GM12878 (cell line): ENCODE data around the gene HMGCS1. TPM values are rescaled to one million over a fixed set of nuclear protein-coding genes. Genes with fewer than 3 reads are reported as not detected.
"Not testable (repeated sequence)": the region's sequence is repeated elsewhere in the genome, so short reads cannot be mapped to it uniquely, and the experiment has no call there.

Experiments
- ATAC-seq: fragments of 200-7000 bp; cut with Tn5 transposase; 3 replicates; pipeline ENCODE4 v1.9.1; 2020; ENCODE audit warnings: mild to moderate bottlenecking, moderate library complexity
- BruUV-seq: library from RNA; stranded (reverse); fragments of 400-500 nt; replicated peaks from 2 replicates; lab custom pipeline; 2021; lab: Mats Ljungman, UMichigan
- CTCF ChIA-PET: fragments of 300-600 bp; sonication (Branson Sonifier 250); formaldehyde crosslinking; extraction: SDS; loops from one replicate; lab custom pipeline; 2021; ENCODE audit warnings: inconsistent platforms; lab: Yijun Ruan, JAX
- POLR2A ChIA-PET: fragments of 350-600 bp; formaldehyde crosslinking; extraction: SDS; loops from one replicate; lab custom pipeline; 2021; ENCODE audit warnings: inconsistent platforms; lab: Charles Lee
- RAD21 ChIA-PET: fragments of 300-600 bp; sonication (Branson Sonifier 250); formaldehyde crosslinking; loops from one replicate; lab custom pipeline; 2023; ENCODE audit warnings: antibody characterized with exemption; ENCODE audit not compliant: unreplicated experiment; lab: Charles Lee
- SMC1A ChIA-PET: fragments of 300-600 bp; sonication (Branson Sonifier 250); formaldehyde crosslinking; loops from one replicate; lab custom pipeline; 2023; ENCODE audit not compliant: unreplicated experiment, uncharacterized antibody; lab: Charles Lee
- DNase-seq: peaks from one replicate; pipeline ENCODE4 v3.0.0-alpha.2; 2011; ENCODE audit warnings: low read depth, low spot score
- FAIRE-seq: peaks from 3 replicates; lab custom pipeline; 2011; peaks lifted over from hg19 to GRCh38; lab: Jason Lieb, UNC
- H2AFZ ChIP-seq: 2 replicates; pipeline ENCODE4 v1.6.0; 2011; ENCODE audit warnings: low read depth, low read length, control low read depth; ENCODE audit not compliant: control insufficient read depth
- H3K27ac ChIP-seq: 2 replicates; pipeline ENCODE4 v1.5.1; 2011; ENCODE audit warnings: control low read depth; ENCODE audit not compliant: control insufficient read depth, insufficient read depth
- H3K27me3 ChIP-seq, 2 experiments: replicated peaks in 1 of 2; 2 replicates each; pipeline versions ENCODE4 v1.6.0 to v1.6.1; 2011; ENCODE audit warnings: low read length in 1 of 2; ENCODE audit not compliant: control insufficient read depth in 2 of 2, insufficient read depth in 2 of 2
- H3K36me3 ChIP-seq, 2 experiments: 2 replicates each; pipeline ENCODE4 v1.5.1; 2011; ENCODE audit warnings: low read length in 1 of 2; ENCODE audit not compliant: control insufficient read depth in 2 of 2, insufficient read depth in 2 of 2
- H3K4me1 ChIP-seq: 2 replicates; pipeline ENCODE4 v1.6.1; 2011; ENCODE audit warnings: mild to moderate bottlenecking, low read length, moderate library complexity, mixed read lengths; ENCODE audit not compliant: control insufficient read depth, insufficient read depth
- H3K4me2 ChIP-seq: 2 replicates; pipeline ENCODE4 v1.6.0; 2011; ENCODE audit warnings: control low read depth; ENCODE audit not compliant: control insufficient read depth, insufficient read depth
- H3K4me3 ChIP-seq: fragments of 200-600 bp; sonication (generic); 2 replicates; pipeline ENCODE4 v1.5.1; 2016
- H3K79me2 ChIP-seq: 2 replicates; pipeline ENCODE4 v1.6.0; 2011; ENCODE audit warnings: low read length; ENCODE audit not compliant: control insufficient read depth, insufficient read depth
- H3K9ac ChIP-seq: 2 replicates; pipeline ENCODE4 v1.8.0; 2011; ENCODE audit warnings: low read length, control low read depth, mixed read lengths; ENCODE audit not compliant: control insufficient read depth, insufficient read depth
- H3K9me3 ChIP-seq: replicated peaks from 3 replicates; pipeline ENCODE4 v1.5.1; 2011; ENCODE audit warnings: mild to moderate bottlenecking, low read length; ENCODE audit not compliant: control insufficient read depth, insufficient read depth
- H4K20me1 ChIP-seq: 2 replicates; pipeline ENCODE4 v1.6.0; 2011; ENCODE audit not compliant: control insufficient read depth, insufficient read depth
- ASH2L ChIP-seq: fragments of 300-600, 200-600 bp; sonication (generic); IDR thresholded peaks from 2 replicates; pipeline ENCODE4 v1.6.1; 2017; ENCODE audit warnings: low read depth, mild to moderate bottlenecking, borderline replicate concordance
- GATAD2B ChIP-seq: fragments of 450-650 bp; conservative IDR thresholded peaks from 2 replicates; pipeline ENCODE4 v1.6.1; 2017; ENCODE audit warnings: low read depth, mild to moderate bottlenecking, moderate library complexity
- MEF2B ChIP-seq: fragments of 450-650 bp; IDR thresholded peaks from 2 replicates; pipeline ENCODE4 v1.6.1; 2018; ENCODE audit warnings: mild to moderate bottlenecking, moderate library complexity; ENCODE audit not compliant: partially characterized antibody, poor library complexity, severe bottlenecking
- RAD21 ChIP-seq: IDR thresholded peaks from 2 replicates; pipeline ENCODE4 v1.6.1; 2011; ENCODE audit warnings: mild to moderate bottlenecking, low read depth, low read length, moderate library complexity; ENCODE audit not compliant: insufficient read depth
- RAD51 ChIP-seq: fragments of 450-650 bp; IDR thresholded peaks from 2 replicates; pipeline ENCODE4 v1.6.1; 2016; ENCODE audit warnings: moderate library complexity, mild to moderate bottlenecking, inconsistent platforms
- SMC3 ChIP-seq: IDR thresholded peaks from 2 replicates; pipeline ENCODE4 v1.6.1; 2011; ENCODE audit warnings: low read length, improper control_type of control experiment, borderline replicate concordance
- WGBS: methylation state at CpG from one replicate; pipeline ENCODE4 v1.1.6; 2016; ENCODE audit warnings: low lambda C conversion rate; ENCODE audit not compliant: insufficient replicate concordance, insufficient coverage; ENCODE audit errors: missing lambda C conversion rate; 5-methylcytosine and 5-hydroxymethylcytosine counted together
- in situ Hi-C: fragments of 300-500 bp; cut with MboI; formaldehyde crosslinking; loops from 9 replicates; pipeline ENCODE4 v1.14.3; 2018; ENCODE audit warnings: mixed read lengths
- intact Hi-C: fragments of 100-400 bp; cut with micrococcal nuclease; formaldehyde crosslinking; loops from one replicate; pipeline ENCODE4 v1.14.2; 2022; ENCODE audit not compliant: unreplicated experiment
- polyA plus RNA-seq, 11 experiments: library from polyadenylated mRNA; depleted of rRNA in 4 of 11; unstranded in 6 of 11; stranded (reverse) in 5 of 11; fragments of >200 nt; fragmentation: Nextera tagmentation in 4 of 11; fragmentation: Illumina TruSeq in 1 of 11; extraction: Ambion mirVana in 4 of 11; extraction: Trizol in 1 of 11; gene quantifications; 1 replicate in 1 of 11; 2 replicates in 10 of 11; pipeline versions ENCODE4 v1.2.1 to v1.2.3, GENCODE V29; 2011 to 2016; ENCODE audit warnings: inconsistent platforms in 2 of 11, missing spikeins in 2 of 11, low read depth in 1 of 11
- total RNA-seq, 4 experiments: library from RNA; depleted of rRNA in 3 of 4; stranded (reverse); fragments of >200 nt in 3 of 4; fragmentation: Illumina TruSeq in 1 of 4; extraction: Trizol in 1 of 4; gene quantifications; 2 replicates each; pipeline versions ENCODE4 v1.2.1 to v1.2.3, GENCODE V29; 2013 to 2021
- TF ChIP-seq, protein P1 (sequence below), 3 experiments: IDR thresholded peaks in 2 of 3; conservative IDR thresholded peaks in 1 of 3; 2 replicates each; pipeline ENCODE4 v1.5.1; 2011; ENCODE audit warnings: low read depth in 3 of 3, low read length in 3 of 3, mild to moderate bottlenecking in 3 of 3, control low read depth in 2 of 3, moderate library complexity in 2 of 3, inconsistent platforms in 1 of 3, mixed read lengths in 1 of 3; ENCODE audit not compliant: control insufficient read depth in 2 of 3, insufficient read depth in 1 of 3; ENCODE audit errors: extremely low read depth in 1 of 3
- TF ChIP-seq, protein P2 (sequence below): fragments of 450-650 bp; IDR thresholded peaks from 2 replicates; pipeline ENCODE4 v1.6.1; 2018; ENCODE audit warnings: borderline replicate concordance, mild to moderate bottlenecking; ENCODE audit not compliant: partially characterized antibody

The HMGCS1 gene
- total and polyA plus RNA-seq, 10 of the 15 experiments (the other 5 are each of a cell fraction or from before 2014, with no cell fraction given) = 24.0 to 193 (median 108) TPM

DNA sequence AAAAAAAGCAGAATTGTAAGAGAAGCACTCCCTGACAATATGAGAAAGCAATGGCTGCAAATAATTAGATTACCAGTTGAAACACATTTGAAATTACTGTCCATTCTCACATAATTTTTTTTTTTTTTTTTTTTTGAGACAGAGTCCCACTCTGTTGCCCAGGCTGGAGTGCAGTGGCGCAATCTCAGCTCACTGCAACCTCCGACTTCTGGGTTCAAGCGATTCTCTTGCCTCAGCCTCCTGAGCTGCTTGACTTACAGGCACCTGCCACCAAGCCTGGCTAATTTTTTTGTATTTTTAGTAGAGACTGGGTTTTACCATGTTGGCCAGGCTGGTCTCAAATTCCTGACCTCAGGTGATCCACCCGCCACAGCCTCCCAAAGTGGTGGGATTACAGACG lies 6.3 kb downstream of the HMGCS1 start:
- peak; percentile 8 for ATAC-seq

DNA sequence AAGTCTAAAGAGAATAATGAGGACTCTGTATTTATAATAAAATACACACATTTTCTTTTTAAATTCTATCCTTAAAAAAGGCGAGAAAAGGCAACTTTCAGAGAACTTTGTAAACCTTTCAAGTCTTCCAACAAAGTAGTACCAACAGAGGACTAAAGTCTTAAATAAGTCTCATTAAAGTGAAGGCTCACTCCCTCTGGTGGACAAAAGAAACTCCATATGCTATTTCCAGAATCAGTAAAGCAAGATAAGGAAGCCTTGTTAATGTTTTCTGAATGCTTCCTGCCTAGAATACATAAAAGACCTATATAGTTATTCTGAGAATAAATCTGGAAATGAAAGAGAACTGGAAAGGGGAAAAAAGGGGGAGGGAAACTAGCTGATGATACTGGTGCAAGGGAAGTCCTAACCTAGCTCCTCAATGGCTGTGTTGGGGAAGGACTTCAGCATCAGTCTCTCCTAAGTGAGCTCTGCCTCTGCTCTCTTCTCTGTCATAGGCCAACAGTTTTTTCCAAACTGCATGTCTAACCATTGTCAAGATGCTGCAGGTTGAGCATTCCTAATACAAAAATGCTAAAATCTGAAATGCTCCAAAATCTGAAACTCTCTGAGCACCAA lies 7.2 kb downstream of the HMGCS1 start:
- no peaks in the 10 kb centered on the region for H3K9me3 ChIP-seq
- ChIA-PET SMC1A (interaction anchor here (0.6 to 2.2 kb wide), 12 partner anchors 12 to 199 kb away, joined by 3 to 13 read pairs (median 4); partner anchors contain the start of genes TMEM267 and ZNF131), POLR2A (interaction anchor here (0.9 to 4.5 kb wide), 2 partner anchors 7 to 185 kb away, joined by 4 to 17 read pairs; partner anchors contain the start of gene HMGCS1), CTCF (interaction anchor here (0.7 to 3.7 kb wide), 26 partner anchors 7 to 203 kb away, joined by 3 to 29 read pairs (median 5); partner anchors contain the start of genes HMGCS1, TMEM267 and ZNF131), RAD21 (interaction anchor here (0.6 to 3.2 kb wide), 12 partner anchors 9 to 397 kb away, joined by 3 to 21 read pairs (median 4); partner anchors contain the start of genes TMEM267 and ZNF131)
- no TSS peak for BruUV-seq
- H2AFZ ChIP-seq = no peak overlapping the region
- FAIRE-seq (no peak), DNase-seq (peak; percentile 30), ATAC-seq (peak; percentile 72)
- H3K27me3 ChIP-seq = no peaks in the 10 kb centered on the region
- in situ Hi-C loops (no loop called here), intact Hi-C loops (loop anchor here (1.0 to 10.0 kb wide), 3 partner anchors 79 to 401 kb away; no protein-coding TSS in a partner anchor)
- no peak overlapping the region for H3K9ac ChIP-seq
- H3K4me2 ChIP-seq = peak overlapping the region; percentile 34; the same call in 1 of the 2 replicates
- WGBS = 0% methylated on average over 1 of the region's 1 CpG
- H3K4me3 ChIP-seq = peak overlapping the region; percentile 27; the same call in 1 of the 2 replicates
- no peak overlapping the region for H3K27ac ChIP-seq
- H3K4me1 ChIP-seq = peaks cover 4% of the 10 kb centered on the region; the same call in 1 of the 2 replicates
- peaks cover 98% of the 10 kb centered on the region for H3K79me2 ChIP-seq
- H3K36me3 ChIP-seq = peaks cover 1 to 11% of the 10 kb centered on the region in 2 experiments; a peak in 2 of 4 replicates
- peaks cover 4% of the 10 kb centered on the region; the same call in 1 of the 2 replicates for H4K20me1 ChIP-seq
- TF ChIP-seq, protein P1, sequence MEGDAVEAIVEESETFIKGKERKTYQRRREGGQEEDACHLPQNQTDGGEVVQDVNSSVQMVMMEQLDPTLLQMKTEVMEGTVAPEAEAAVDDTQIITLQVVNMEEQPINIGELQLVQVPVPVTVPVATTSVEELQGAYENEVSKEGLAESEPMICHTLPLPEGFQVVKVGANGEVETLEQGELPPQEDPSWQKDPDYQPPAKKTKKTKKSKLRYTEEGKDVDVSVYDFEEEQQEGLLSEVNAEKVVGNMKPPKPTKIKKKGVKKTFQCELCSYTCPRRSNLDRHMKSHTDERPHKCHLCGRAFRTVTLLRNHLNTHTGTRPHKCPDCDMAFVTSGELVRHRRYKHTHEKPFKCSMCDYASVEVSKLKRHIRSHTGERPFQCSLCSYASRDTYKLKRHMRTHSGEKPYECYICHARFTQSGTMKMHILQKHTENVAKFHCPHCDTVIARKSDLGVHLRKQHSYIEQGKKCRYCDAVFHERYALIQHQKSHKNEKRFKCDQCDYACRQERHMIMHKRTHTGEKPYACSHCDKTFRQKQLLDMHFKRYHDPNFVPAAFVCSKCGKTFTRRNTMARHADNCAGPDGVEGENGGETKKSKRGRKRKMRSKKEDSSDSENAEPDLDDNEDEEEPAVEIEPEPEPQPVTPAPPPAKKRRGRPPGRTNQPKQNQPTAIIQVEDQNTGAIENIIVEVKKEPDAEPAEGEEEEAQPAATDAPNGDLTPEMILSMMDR (IDR thresholded peaks at IDR 0.05 in 2 of 3, conservative IDR thresholded peaks at IDR 0.05 in 1 of 3; ENCODE audit: control insufficient read depth in 2 of 3, extremely low read depth in 1 of 3, insufficient read depth in 1 of 3, low read depth in 3 of 3, low read length in 3 of 3) = peak; percentile 56 to 69 (median 67)
- TF ChIP-seq GATAD2B = no peak
- peak; percentile 81; the same call in 1 of the 2 replicates for TF ChIP-seq SMC3
- peak; percentile 39 for TF ChIP-seq MEF2B
- peak; percentile 77 for TF ChIP-seq RAD21
- 0 out of 2 replicates have a peak, but pooled peaks have one; percentile 19 for TF ChIP-seq RAD51
- no peak for TF ChIP-seq ASH2L
- TF ChIP-seq, protein P2, sequence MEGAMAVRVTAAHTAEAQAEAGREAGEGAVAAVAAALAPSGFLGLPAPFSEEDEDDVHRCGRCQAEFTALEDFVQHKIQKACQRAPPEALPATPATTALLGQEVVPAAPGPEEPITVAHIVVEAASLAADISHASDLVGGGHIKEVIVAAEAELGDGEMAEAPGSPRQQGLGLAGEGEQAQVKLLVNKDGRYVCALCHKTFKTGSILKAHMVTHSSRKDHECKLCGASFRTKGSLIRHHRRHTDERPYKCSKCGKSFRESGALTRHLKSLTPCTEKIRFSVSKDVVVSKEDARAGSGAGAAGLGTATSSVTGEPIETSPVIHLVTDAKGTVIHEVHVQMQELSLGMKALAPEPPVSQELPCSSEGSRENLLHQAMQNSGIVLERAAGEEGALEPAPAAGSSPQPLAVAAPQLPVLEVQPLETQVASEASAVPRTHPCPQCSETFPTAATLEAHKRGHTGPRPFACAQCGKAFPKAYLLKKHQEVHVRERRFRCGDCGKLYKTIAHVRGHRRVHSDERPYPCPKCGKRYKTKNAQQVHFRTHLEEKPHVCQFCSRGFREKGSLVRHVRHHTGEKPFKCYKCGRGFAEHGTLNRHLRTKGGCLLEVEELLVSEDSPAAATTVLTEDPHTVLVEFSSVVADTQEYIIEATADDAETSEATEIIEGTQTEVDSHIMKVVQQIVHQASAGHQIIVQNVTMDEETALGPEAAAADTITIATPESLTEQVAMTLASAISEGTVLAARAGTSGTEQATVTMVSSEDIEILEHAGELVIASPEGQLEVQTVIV = no peak

More for the DNA sequence above, 6.3 kb downstream of the HMGCS1 start:
- H3K9me3 ChIP-seq, DNase-seq, H3K36me3 ChIP-seq, H2AFZ ChIP-seq, H3K9ac ChIP-seq, H3K4me3 ChIP-seq, H3K27me3 ChIP-seq, in situ Hi-C loops, FAIRE-seq, H3K27ac ChIP-seq, H3K4me2 ChIP-seq, BruUV-seq, H3K4me1 ChIP-seq, H4K20me1 ChIP-seq: not testable (repeated sequence)
- WGBS = 96% methylated on average over 5 of the region's 5 CpGs
- ChIA-PET SMC1A (interaction anchor here (0.6 to 2.9 kb wide), 9 partner anchors 61 to 201 kb away, joined by 3 to 11 read pairs (median 3); partner anchors contain the start of gene TMEM267), POLR2A (interaction anchor here (0.7 kb wide), 1 partner anchor 79 kb away, joined by 6 read pairs; no protein-coding TSS in a partner anchor), CTCF (interaction anchor here (1.0 to 3.7 kb wide), 14 partner anchors 9 to 204 kb away, joined by 3 to 29 read pairs (median 8); partner anchors contain the start of gene ZNF131), RAD21 (interaction anchor here (0.7 to 3.2 kb wide), 5 partner anchors 9 to 398 kb away, joined by 3 to 21 read pairs (median 5); partner anchors contain the start of gene ZNF131)
- intact Hi-C loops = loop anchor here (1.0 to 10.0 kb wide), 3 partner anchors 80 to 402 kb away; no protein-coding TSS in a partner anchor
- peaks cover 98% of the 10 kb centered on the region for H3K79me2 ChIP-seq
